Peyer's patch (tissue), 4 donors: ENCODE measurements around the gene RASGRF2.

Experiments used
- CTCF ChIP-seq, 6 experiments: fragments of 450-650 bp in 4 of 6; fragments of 200-600 bp in 2 of 6; sonication (generic) in 1 of 6; IDR thresholded peaks; one replicate each; pipeline ENCODE4 v1.5.1; 2017 to 2019; ENCODE audit warnings: antibody characterized with exemption in 6 of 6, mild to moderate bottlenecking in 3 of 6, moderate library complexity in 1 of 6
- POLR2A ChIP-seq, 2 donors: fragments of 450-650 bp; IDR thresholded peaks; one replicate each; pipeline ENCODE4 v1.5.1; 2017; ENCODE audit warnings: antibody characterized with exemption in 2 of 2, mild to moderate bottlenecking in 2 of 2, moderate library complexity in 2 of 2

GRCh38 chr5:81147886-81148571 is 187.9 kb downstream of the RASGRF2 start:
- TF ChIP-seq CTCF (IDR thresholded peaks at IDR 0.05) (no peak), POLR2A (IDR thresholded peaks at IDR 0.05) (no peak)
